ENCODE data around the gene CCDC182. TPM values are rescaled to one million over a fixed set of nuclear protein-coding genes. Genes with fewer than 3 reads are reported as not detected.

CCDC182 gene
- total RNA-seq, 1 donor from 2014 or later = not detected

DNA sequence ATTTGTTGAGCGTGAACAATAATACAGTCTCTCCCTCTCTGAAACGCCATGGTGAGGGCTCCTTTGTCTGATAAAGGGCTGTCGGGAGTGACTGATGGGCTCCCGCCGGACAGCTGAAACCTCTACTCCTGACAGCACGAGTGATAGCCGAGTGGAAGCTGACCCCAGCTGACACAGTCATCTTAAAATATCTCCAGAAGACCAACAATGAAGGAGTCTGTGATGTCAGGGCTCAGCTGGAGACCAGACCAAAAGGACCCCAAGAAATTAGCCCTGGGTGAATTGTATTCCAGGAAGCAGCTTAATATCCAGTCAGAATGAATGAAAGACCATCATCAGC lies 22.4 kb downstream of the CCDC182 start:
- TF ChIP-seq, protein P1, sequence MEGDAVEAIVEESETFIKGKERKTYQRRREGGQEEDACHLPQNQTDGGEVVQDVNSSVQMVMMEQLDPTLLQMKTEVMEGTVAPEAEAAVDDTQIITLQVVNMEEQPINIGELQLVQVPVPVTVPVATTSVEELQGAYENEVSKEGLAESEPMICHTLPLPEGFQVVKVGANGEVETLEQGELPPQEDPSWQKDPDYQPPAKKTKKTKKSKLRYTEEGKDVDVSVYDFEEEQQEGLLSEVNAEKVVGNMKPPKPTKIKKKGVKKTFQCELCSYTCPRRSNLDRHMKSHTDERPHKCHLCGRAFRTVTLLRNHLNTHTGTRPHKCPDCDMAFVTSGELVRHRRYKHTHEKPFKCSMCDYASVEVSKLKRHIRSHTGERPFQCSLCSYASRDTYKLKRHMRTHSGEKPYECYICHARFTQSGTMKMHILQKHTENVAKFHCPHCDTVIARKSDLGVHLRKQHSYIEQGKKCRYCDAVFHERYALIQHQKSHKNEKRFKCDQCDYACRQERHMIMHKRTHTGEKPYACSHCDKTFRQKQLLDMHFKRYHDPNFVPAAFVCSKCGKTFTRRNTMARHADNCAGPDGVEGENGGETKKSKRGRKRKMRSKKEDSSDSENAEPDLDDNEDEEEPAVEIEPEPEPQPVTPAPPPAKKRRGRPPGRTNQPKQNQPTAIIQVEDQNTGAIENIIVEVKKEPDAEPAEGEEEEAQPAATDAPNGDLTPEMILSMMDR (IDR thresholded peaks at IDR 0.05) = no peak

DNA sequence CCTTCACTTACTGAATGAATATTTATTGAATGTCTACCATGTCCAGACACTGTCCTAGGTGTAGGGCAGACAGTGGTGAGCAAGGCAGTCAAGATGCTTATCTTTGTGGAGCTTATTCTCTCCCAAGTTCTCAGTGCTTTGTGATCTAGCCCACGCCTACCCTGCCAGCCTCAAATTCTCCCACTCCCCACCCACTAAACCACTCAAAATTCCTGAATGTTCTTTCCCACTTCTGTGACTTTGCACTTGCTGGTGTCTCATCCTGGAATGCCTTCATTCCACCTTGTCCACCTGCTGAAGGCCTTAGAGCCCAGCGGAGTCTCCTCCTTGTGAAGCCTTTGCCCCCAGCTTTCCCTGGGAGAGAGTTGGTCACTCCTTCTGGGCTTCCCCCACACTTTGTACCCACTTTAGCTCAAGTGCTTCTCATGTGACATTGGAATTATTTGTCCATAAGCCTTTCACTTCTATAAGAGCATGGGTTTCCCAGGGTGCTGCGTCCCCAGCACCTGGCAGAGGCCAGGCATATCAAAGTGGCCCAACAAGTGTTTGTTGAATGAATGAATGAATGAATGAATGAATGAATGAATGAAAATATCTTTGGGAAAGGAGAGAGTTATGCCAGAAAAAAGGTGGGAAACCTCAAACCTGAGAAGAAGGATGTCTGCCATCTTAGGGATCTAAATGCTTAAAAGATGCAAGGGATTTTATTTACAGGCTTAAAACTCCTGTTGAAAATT lies 23.0 kb downstream of the CCDC182 start:
- ATAC-seq (peak; percentile 50), DNase-seq (no peak)
- intact Hi-C loops (cut with DNase I) = no loop called here
- no peak overlapping the region for H3K27ac ChIP-seq
- H3K4me1 ChIP-seq = no peaks in the 10 kb centered on the region
- no peaks in the 10 kb centered on the region for H3K36me3 ChIP-seq
- no peaks in the 10 kb centered on the region for H3K9me3 ChIP-seq
- TF ChIP-seq, protein P1 (IDR thresholded peaks at IDR 0.05) = no peak
- H3K4me3 ChIP-seq = no peak overlapping the region
- no peaks in the 10 kb centered on the region for H3K27me3 ChIP-seq

More for the DNA sequence above, 22.4 kb downstream of the CCDC182 start:
- Histone ChIP-seq H3K9me3 (no peaks in the 10 kb centered on the region), H3K4me1 (no peaks in the 10 kb centered on the region), H3K27ac (no peak overlapping the region), H3K36me3 (no peaks in the 10 kb centered on the region), H3K4me3 (no peak overlapping the region), H3K27me3 (no peaks in the 10 kb centered on the region)
- DNase-seq (no peak), ATAC-seq (no peak)
- intact Hi-C loops (cut with DNase I) = no loop called here

DNA sequence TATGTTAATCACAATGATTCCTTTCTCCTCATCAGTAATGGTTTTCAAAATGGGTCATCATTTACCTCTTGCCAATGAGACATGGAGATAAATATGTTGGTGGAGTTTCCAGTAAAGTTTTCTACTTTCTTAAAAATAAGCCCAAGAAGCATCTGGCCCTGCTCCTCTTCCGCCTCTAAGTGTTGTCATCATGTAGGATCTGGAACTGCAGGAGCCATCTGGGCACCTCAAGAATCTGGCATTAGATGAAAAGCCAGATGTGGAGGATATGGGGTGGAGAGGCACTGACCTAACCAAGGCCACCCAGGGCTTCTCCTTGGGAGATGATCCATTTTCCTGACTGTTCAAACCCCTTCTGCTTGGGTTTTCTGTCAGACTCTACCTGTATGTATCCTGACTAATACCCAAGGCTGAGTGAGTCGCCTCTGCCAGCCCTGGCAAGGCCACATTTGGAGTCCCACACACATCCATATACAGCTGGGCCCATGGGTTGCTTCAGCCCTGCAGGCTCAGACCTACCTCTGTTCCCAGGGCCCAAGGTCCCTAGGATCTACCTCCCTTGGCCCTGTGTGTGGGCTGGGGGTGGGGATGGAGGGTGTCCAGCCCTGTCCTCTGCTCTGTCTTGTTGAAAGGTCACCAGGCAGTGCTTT lies 24.6 kb downstream of the CCDC182 start:
- Histone ChIP-seq H3K9me3 (no peaks in the 10 kb centered on the region), H3K4me3 (no peak overlapping the region), H3K27me3 (peaks cover 3% of the 10 kb centered on the region), H3K4me1 (no peaks in the 10 kb centered on the region), H3K36me3 (no peaks in the 10 kb centered on the region), H3K27ac (no peak overlapping the region)
- intact Hi-C loops (cut with DNase I) = no loop called here
- ATAC-seq = peak; percentile 29
- no peak for DNase-seq
- TF ChIP-seq, protein P1 (IDR thresholded peaks at IDR 0.05) = no peak

DNA sequence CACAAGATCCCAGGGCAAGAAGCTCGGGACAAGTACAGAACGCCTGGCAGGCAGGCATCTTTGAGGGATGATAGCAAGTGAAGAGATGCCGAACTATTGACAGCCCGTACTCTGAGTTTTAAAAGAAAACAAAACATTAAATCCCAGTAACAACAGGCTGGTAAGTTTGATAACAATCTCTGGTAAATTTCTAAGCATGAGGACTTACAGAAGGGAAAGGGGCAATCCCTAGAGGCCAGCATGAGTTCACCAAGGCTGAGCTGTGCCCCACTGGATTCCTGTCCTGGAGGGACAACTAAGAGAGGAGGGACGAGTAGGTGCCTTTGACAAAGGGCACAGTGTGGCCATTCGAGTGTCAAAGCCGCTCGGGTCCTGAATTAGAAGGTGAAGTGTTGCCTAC lies 26.2 kb downstream of the CCDC182 start:
- ATAC-seq (no peak), DNase-seq (no peak)
- intact Hi-C loops (cut with DNase I) = no loop called here
- Histone ChIP-seq H3K36me3 (no peaks in the 10 kb centered on the region), H3K9me3 (no peaks in the 10 kb centered on the region), H3K4me3 (no peak overlapping the region), H3K27me3 (peaks cover 15% of the 10 kb centered on the region), H3K4me1 (no peaks in the 10 kb centered on the region), H3K27ac (no peak overlapping the region)
- TF ChIP-seq, protein P1 (IDR thresholded peaks at IDR 0.05) = no peak

DNA sequence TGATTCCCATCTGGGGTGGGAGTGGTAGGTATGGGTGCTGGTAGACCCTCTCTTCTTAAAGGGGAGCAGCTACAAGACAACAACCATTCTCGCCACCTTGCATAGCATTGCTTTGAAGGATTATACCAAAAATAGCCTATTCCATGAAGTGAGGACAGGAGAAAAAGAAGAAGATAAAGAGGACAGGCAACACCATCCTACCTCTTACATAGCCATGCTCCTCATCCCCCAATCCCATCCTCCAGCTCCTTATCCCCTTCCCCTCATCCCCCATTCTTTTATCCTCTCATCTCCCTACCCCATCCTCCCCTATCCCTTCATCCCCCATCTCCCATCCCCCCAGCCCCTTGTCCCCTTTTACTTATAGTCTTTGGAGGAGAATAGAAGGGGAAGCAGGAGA lies 29.1 kb downstream of the CCDC182 start:
- DNase-seq (no peak), ATAC-seq (no peak)
- no peak overlapping the region for H3K27ac ChIP-seq
- H3K9me3 ChIP-seq = no peaks in the 10 kb centered on the region
- intact Hi-C loops (cut with DNase I) = no loop called here
- no peaks in the 10 kb centered on the region for H3K4me1 ChIP-seq
- H3K4me3 ChIP-seq = no peak overlapping the region
- H3K27me3 ChIP-seq = peaks cover 15% of the 10 kb centered on the region
- TF ChIP-seq, protein P1 (IDR thresholded peaks at IDR 0.05) = no peak
- H3K36me3 ChIP-seq = no peaks in the 10 kb centered on the region

Measured in upper lobe of right lung (tissue), 1 donor.